HEK293T (cell line): ENCODE data around the gene ATP8A2.

ENCODE experiments used
- CTCF ChIA-PET: fragments of 350-600 bp; formaldehyde crosslinking; extraction: SDS; loops from one replicate; lab custom pipeline; 2021; ENCODE audit warnings: antibody characterized with exemption, inconsistent platforms; lab: Yijun Ruan, JAX
- POLR2A ChIA-PET: fragments of 350-600 bp; formaldehyde crosslinking; extraction: SDS; loops from one replicate; lab custom pipeline; 2020; ENCODE audit warnings: antibody characterized with exemption, inconsistent platforms; lab: Yijun Ruan, JAX
- DNase-seq: peaks from one replicate; pipeline ENCODE4 v3.0.0; 2012; ENCODE audit warnings: mixed read lengths; ENCODE audit errors: extremely low spot score
- ARNT ChIP-seq: fragments of 450-650 bp; IDR thresholded peaks from 2 replicates; pipeline ENCODE4 v1.6.1; 2017; ENCODE audit warnings: mild to moderate bottlenecking
- BHLHE40 ChIP-seq: fragments of 450-650 bp; IDR thresholded peaks from 2 replicates; pipeline ENCODE4 v1.6.1; 2016; ENCODE audit warnings: mild to moderate bottlenecking, moderate library complexity, borderline replicate concordance
- CTBP1 ChIP-seq: fragments of 450-650 bp; IDR thresholded peaks from 2 replicates; pipeline ENCODE4 v1.6.1; 2016; ENCODE audit warnings: borderline replicate concordance
- ELF4 ChIP-seq: fragments of 450-650 bp; IDR thresholded peaks from 2 replicates; pipeline ENCODE4 v1.6.1; 2017; ENCODE audit warnings: antibody characterized with exemption
- FOXA1 ChIP-seq: fragments of 450-650 bp; IDR thresholded peaks from 2 replicates; pipeline ENCODE4 v1.6.1; 2016; ENCODE audit warnings: mild to moderate bottlenecking
- FOXK2 ChIP-seq: fragments of 450-650 bp; IDR thresholded peaks from 2 replicates; pipeline ENCODE4 v1.6.1; 2016; ENCODE audit warnings: mild to moderate bottlenecking
- FOXM1 ChIP-seq: fragments of 450-650 bp; IDR thresholded peaks from 2 replicates; pipeline ENCODE4 v1.6.1; 2017; ENCODE audit warnings: mild to moderate bottlenecking, borderline replicate concordance
- HDGF ChIP-seq: fragments of 450-650 bp; IDR thresholded peaks from 2 replicates; pipeline ENCODE4 v1.6.1; 2017; ENCODE audit warnings: antibody characterized with exemption, borderline replicate concordance
- L3MBTL2 ChIP-seq: fragments of 450-650 bp; conservative IDR thresholded peaks from 2 replicates; pipeline ENCODE4 v1.6.1; 2016; ENCODE audit warnings: mild to moderate bottlenecking
- LEF1 ChIP-seq: fragments of 450-650 bp; IDR thresholded peaks from 2 replicates; pipeline ENCODE4 v1.6.1; 2017; ENCODE audit warnings: mild to moderate bottlenecking, borderline replicate concordance
- NFRKB ChIP-seq: fragments of 450-650 bp; IDR thresholded peaks from 2 replicates; pipeline ENCODE4 v1.6.1; 2016; ENCODE audit warnings: mild to moderate bottlenecking, moderate library complexity
- SP1 ChIP-seq: fragments of 450-650 bp; IDR thresholded peaks from 2 replicates; pipeline ENCODE4 v1.6.1; 2017
- SUZ12 ChIP-seq: fragments of 450-650 bp; IDR thresholded peaks from 2 replicates; pipeline ENCODE4 v1.6.1; 2016; ENCODE audit warnings: mild to moderate bottlenecking
- TARDBP ChIP-seq: fragments of 450-650 bp; IDR thresholded peaks from 2 replicates; pipeline ENCODE4 v1.6.1; 2016
- ZNF384 ChIP-seq: fragments of 450-650 bp; IDR thresholded peaks from 2 replicates; pipeline ENCODE4 v1.6.1; 2016
- TF ChIP-seq, protein P1 (sequence below): fragments of 450-650 bp; IDR thresholded peaks from 2 replicates; pipeline ENCODE4 v1.6.1; 2016

Gene ATP8A2

DNA sequence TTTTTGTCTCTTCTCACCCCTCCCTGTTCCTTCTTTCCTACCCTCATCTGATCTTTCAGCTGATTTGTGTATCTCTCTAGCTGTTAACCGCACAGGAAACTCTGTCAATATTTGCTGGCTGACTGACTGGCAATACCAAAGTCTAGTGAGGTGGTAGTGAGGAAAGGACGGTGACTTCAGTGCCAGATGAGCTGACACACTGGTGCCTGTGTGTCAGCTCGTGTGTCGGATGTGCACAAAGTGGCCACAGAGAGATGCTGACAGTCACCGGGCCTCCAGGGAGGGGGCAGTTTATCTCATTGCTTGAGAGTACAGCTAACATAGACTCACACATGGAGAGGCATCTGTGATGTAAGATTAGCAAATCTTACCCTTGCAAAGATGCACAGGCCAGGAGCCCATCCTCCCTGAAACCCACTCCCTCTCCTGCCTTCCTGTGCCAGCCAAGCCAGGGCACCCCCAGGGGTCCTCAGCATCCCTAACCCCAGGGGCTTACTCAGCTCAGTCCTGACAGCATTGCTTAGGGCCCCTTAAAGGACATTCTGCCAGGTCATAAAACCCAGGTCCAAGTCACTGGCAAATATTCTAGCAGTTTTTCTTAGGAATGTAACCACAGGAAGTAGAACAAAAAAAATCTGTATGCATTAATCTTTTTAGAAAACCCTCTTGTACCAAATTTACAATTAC is 599.8 kb downstream of the ATP8A2 start:
- POLR2A ChIA-PET: no interaction called here
- CTCF ChIA-PET: interaction anchor here (0.6 kb wide), 1 partner anchor 36 kb away, joined by 3 read pairs; no protein-coding TSS in a partner anchor
- TF ChIP-seq SP1 (no peak), ELF4 (no peak)
- DNase-seq: no peak

DNA sequence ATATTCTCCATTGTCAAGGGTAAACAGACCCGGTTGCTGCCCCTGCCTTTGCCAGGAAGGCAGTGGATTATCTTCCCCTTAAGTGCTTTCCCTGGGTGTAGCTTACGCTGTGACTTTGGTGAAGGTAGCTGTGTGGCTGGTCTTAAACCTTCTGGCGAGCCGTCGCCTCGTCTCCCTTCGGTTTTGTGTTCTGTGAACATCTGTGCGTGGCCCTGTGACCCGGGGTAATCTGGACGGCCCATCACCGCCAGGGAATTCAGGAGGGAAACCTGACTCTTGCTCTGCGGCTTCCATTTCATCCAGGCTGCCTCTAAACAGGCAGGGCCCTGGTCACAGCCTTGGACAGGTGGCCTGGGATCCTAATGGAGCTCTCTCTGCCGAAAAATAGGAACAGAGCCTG is 601.3 kb downstream of the ATP8A2 start:
- no peak for TF ChIP-seq TARDBP
- TF ChIP-seq SP1: no peak
- TF ChIP-seq SUZ12: no peak
- no peak for TF ChIP-seq NFRKB
- TF ChIP-seq, protein P1, sequence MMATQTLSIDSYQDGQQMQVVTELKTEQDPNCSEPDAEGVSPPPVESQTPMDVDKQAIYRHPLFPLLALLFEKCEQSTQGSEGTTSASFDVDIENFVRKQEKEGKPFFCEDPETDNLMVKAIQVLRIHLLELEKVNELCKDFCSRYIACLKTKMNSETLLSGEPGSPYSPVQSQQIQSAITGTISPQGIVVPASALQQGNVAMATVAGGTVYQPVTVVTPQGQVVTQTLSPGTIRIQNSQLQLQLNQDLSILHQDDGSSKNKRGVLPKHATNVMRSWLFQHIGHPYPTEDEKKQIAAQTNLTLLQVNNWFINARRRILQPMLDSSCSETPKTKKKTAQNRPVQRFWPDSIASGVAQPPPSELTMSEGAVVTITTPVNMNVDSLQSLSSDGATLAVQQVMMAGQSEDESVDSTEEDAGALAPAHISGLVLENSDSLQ: no peak
- TF ChIP-seq HDGF: no peak
- TF ChIP-seq ELF4: no peak
- no peak for TF ChIP-seq ZNF384
- no peak for TF ChIP-seq FOXK2
- TF ChIP-seq LEF1: no peak
- ChIA-PET CTCF (interaction anchor here (0.7 kb wide), 1 partner anchor 46 kb away, joined by 3 read pairs; no protein-coding TSS in a partner anchor), POLR2A (no interaction called here)
- no peak for DNase-seq

DNA sequence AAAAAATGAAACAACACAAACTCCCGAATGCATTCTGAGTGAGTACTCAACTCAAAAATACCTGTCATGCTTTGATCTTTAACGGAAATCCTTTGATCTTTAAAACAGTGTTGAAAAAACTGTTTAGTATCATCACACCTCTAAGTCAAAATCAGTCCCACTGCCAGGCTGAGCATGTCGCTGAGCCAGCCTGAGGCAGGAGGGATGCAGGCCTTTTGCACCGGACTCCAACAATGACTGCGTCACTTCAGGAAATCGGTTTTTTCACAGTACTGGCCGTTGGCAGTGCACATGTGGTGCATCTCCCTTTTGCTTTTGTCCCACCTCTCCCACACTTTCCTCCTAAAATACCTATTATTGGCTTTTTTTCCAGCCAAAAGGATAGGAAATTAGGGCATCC is 601.8 kb downstream of the ATP8A2 start:
- no peak for DNase-seq
- ChIA-PET CTCF (no interaction called here), POLR2A (no interaction called here)
- no peak for TF ChIP-seq FOXK2
- TF ChIP-seq BHLHE40: no peak
- no peak for TF ChIP-seq FOXM1
- no peak for TF ChIP-seq LEF1
- TF ChIP-seq, protein P1: no peak
- no peak for TF ChIP-seq SUZ12
- no peak for TF ChIP-seq NFRKB
- TF ChIP-seq CTBP1: no peak
- TF ChIP-seq ELF4: no peak
- no peak for TF ChIP-seq ZNF384
- TF ChIP-seq HDGF: no peak
- no peak for TF ChIP-seq L3MBTL2
- no peak for TF ChIP-seq TARDBP
- TF ChIP-seq ARNT: no peak
- TF ChIP-seq SP1: no peak
- TF ChIP-seq FOXA1: no peak

DNA sequence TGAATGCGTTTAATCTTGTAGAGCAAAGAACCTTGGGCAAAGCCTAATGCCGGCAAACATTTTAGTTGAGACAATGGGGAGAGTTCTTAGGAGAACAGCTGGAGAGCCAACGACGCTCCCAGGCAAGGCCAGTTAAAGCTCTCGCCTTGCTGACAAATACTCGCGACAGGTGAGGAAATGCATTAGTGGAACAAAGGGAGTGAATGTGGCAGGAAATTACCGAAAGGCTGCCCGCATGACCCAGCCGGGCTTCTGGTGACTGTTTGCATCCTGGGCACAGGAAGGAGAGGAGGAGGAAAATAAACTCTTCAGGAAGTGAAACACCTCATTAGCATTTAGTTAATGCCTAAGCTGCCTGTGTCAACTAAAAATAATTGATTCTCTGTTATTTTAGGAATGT is 605.4 kb downstream of the ATP8A2 start:
- POLR2A ChIA-PET: no interaction called here
- TF ChIP-seq HDGF: no peak
- TF ChIP-seq, protein P1: no peak
- CTCF ChIA-PET: no interaction called here
- DNase-seq: no peak

DNA sequence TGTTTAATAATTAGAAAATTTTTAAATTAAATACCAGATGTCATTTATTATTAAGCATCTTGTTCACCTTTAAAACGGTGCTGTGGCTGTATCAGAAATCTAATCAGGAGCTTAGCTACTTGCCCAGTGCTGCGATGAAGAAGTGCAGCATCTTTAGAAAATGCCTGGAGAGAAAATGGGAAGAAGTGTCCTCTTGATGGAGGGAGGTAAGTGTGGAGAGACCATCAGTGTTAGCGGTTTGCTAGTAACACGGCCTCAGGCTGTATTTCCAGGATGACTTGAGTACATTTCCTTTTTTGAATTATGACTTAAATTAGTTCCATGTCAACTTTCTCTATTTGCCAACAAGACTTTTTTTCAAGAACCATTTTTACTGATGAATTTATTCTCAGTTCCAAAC is 605.9 kb downstream of the ATP8A2 start:
- TF ChIP-seq FOXM1: no peak
- no peak for TF ChIP-seq L3MBTL2
- no peak for TF ChIP-seq ELF4
- TF ChIP-seq SP1: no peak
- no peak for TF ChIP-seq HDGF
- TF ChIP-seq SUZ12: no peak
- no peak for TF ChIP-seq ZNF384
- no peak for TF ChIP-seq TARDBP
- TF ChIP-seq BHLHE40: no peak
- TF ChIP-seq CTBP1: no peak
- no peak for TF ChIP-seq FOXK2
- no peak for TF ChIP-seq NFRKB
- TF ChIP-seq LEF1: no peak
- no peak for TF ChIP-seq FOXA1
- DNase-seq: no peak
- POLR2A ChIA-PET: no interaction called here
- CTCF ChIA-PET: no interaction called here

DNA sequence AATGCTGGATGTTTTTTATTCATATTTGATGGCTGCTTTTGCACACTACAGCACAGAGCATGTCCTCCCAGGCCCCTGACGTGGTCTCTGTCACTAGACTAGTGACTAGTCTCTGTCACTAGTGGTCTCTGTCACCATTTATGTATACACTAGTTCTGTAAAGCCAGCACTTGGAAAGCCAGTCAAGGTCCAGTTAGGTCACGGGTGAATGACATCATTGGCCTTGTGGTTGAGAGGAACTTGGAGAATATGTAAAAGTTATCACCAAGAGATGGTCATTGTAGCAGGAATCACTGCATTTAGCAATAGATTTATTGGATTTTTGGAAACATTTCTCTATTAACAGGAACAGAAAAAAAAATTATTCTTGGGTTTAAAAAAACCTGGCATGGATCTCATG is 607.2 kb downstream of the ATP8A2 start:
- no peak for DNase-seq
- ChIA-PET POLR2A (no interaction called here), CTCF (no interaction called here)
- no peak for TF ChIP-seq TARDBP
- TF ChIP-seq FOXA1: no peak
- no peak for TF ChIP-seq NFRKB
- TF ChIP-seq CTBP1: no peak
- no peak for TF ChIP-seq L3MBTL2
- TF ChIP-seq HDGF: no peak
- TF ChIP-seq ZNF384: no peak
- TF ChIP-seq ARNT: no peak
- no peak for TF ChIP-seq SUZ12
- no peak for TF ChIP-seq FOXM1
- TF ChIP-seq, protein P1: no peak
- no peak for TF ChIP-seq BHLHE40
- no peak for TF ChIP-seq ELF4
- TF ChIP-seq SP1: no peak
- no peak for TF ChIP-seq FOXK2
- no peak for TF ChIP-seq LEF1
